ENCODE results near the gene TMEM132A. TPM values are rescaled to one million over a fixed set of nuclear protein-coding genes. Genes with fewer than 3 reads are reported as not detected.

The TMEM132A gene
- total RNA-seq, 1 donor from 2014 or later = 6.1 TPM

GRCh38 chr11:60918251-60918938 lies 5.9 kb upstream of the TMEM132A start:
- H3K27ac ChIP-seq = no peak overlapping the region
- H3K36me3 ChIP-seq = peaks cover 0 to 33% of the 10 kb centered on the region in 2 donors
- no peak overlapping the region for H3K4me3 ChIP-seq
- no peaks in the 10 kb centered on the region for H3K27me3 ChIP-seq
- TF ChIP-seq POLR2A (IDR thresholded peaks at IDR 0.05) = no peak
- no peak for TF ChIP-seq CTCF (IDR thresholded peaks at IDR 0.05)
- TF ChIP-seq POLR2AphosphoS5 (IDR thresholded peaks at IDR 0.05; ENCODE audit: insufficient read depth in 1 of 2, low read depth in 1 of 2) = no peak
- no peak for DNase-seq (ENCODE audit: extremely low spot score in 2 of 2)
- H3K4me1 ChIP-seq = peaks cover 49% of the 10 kb centered on the region
- no peaks in the 10 kb centered on the region for H3K9me3 ChIP-seq
- intact Hi-C loops (cut with DNase I) = no loop called here

- no peak for TF ChIP-seq CTCF (IDR thresholded peaks at IDR 0.05)
- TF ChIP-seq POLR2A (IDR thresholded peaks at IDR 0.05) = no peak
- no peak for TF ChIP-seq POLR2AphosphoS5 (IDR thresholded peaks at IDR 0.05; ENCODE audit: insufficient read depth in 1 of 2, low read depth in 1 of 2)
- no peak for DNase-seq (ENCODE audit: extremely low spot score in 2 of 2)
- intact Hi-C loops (cut with DNase I) = no loop called here
- H3K4me1 ChIP-seq = peaks cover 51% of the 10 kb centered on the region
- no peak overlapping the region for H3K4me3 ChIP-seq
- no peaks in the 10 kb centered on the region for H3K9me3 ChIP-seq
- H3K27ac ChIP-seq = no peak overlapping the region
- peaks cover 0 to 33% of the 10 kb centered on the region in 2 donors for H3K36me3 ChIP-seq
- H3K27me3 ChIP-seq = no peaks in the 10 kb centered on the region
Observed at GRCh38 chr11:60918939-60919265, 5.4 kb upstream of the TMEM132A start.

GRCh38 chr11:60919320-60919719 lies 4.9 kb upstream of the TMEM132A start:
- H3K4me3 ChIP-seq = no peak overlapping the region
- H3K9me3 ChIP-seq = no peaks in the 10 kb centered on the region
- H3K4me1 ChIP-seq = peaks cover 55% of the 10 kb centered on the region
- no peak for DNase-seq (ENCODE audit: extremely low spot score in 2 of 2)
- no peak for TF ChIP-seq POLR2AphosphoS5 (IDR thresholded peaks at IDR 0.05; ENCODE audit: insufficient read depth in 1 of 2, low read depth in 1 of 2)
- TF ChIP-seq POLR2A (IDR thresholded peaks at IDR 0.05) = no peak
- no peak for TF ChIP-seq CTCF (IDR thresholded peaks at IDR 0.05)
- H3K27ac ChIP-seq = no peak overlapping the region
- H3K27me3 ChIP-seq = no peaks in the 10 kb centered on the region
- intact Hi-C loops (cut with DNase I) = no loop called here
- H3K36me3 ChIP-seq = peaks cover 0 to 33% of the 10 kb centered on the region in 2 donors

GRCh38 chr11:60919956-60920355 lies 4.3 kb upstream of the TMEM132A start:
- Histone ChIP-seq H3K4me1 (peaks cover 60% of the 10 kb centered on the region), H3K4me3 (no peak overlapping the region), H3K9me3 (no peaks in the 10 kb centered on the region), H3K27me3 (no peaks in the 10 kb centered on the region), H3K27ac (no peak overlapping the region), H3K36me3 (peaks cover 0 to 33% of the 10 kb centered on the region in 2 donors)
- no peak for DNase-seq (ENCODE audit: extremely low spot score in 2 of 2)
- intact Hi-C loops (cut with DNase I) = no loop called here
- TF ChIP-seq POLR2AphosphoS5 (IDR thresholded peaks at IDR 0.05; ENCODE audit: insufficient read depth in 1 of 2, low read depth in 1 of 2) = no peak
- TF ChIP-seq POLR2A (IDR thresholded peaks at IDR 0.05) = no peak
- TF ChIP-seq CTCF (IDR thresholded peaks at IDR 0.05) = no peak

GRCh38 chr11:60921259-60921658 lies 3.0 kb upstream of the TMEM132A start:
- TF ChIP-seq POLR2A (IDR thresholded peaks at IDR 0.05) (no peak), POLR2AphosphoS5 (IDR thresholded peaks at IDR 0.05; ENCODE audit: insufficient read depth in 1 of 2, low read depth in 1 of 2) (no peak), CTCF (IDR thresholded peaks at IDR 0.05) (no peak)
- Histone ChIP-seq H3K4me1 (peaks cover 55% of the 10 kb centered on the region), H3K4me3 (no peak overlapping the region), H3K27ac (no peak overlapping the region), H3K27me3 (no peaks in the 10 kb centered on the region), H3K9me3 (no peaks in the 10 kb centered on the region), H3K36me3 (peaks cover 0 to 33% of the 10 kb centered on the region in 2 donors)
- intact Hi-C loops (cut with DNase I) = no loop called here
- DNase-seq (ENCODE audit: extremely low spot score in 2 of 2) = no peak

Measured in vagina (tissue), 2 donors.